Measurements from ENCODE around the gene SLMAP.

Gene SLMAP

DNA sequence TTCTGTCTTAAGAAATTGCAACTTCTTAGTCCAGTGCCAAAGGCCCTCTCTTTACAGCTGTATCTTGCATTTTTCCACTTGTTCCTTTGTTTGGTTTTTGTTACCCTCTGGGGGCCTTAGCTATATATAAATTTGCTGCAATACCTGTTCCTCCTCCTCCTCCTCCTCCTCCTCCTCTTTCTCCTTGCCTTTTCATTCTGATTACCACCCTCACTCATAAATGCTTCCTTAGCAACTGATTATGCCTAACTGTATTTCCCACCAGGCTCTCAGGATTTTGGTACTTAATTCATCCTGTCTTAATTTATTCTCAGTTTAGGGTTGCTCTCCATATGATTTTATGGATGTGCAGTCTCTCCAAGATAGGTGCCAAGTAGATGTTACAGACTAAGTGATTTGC, 65.7 kb downstream of the SLMAP start:
- peaks cover 62% of the 10 kb centered on the region for H3K79me2 ChIP-seq (ENCODE audit: low read length)

DNA sequence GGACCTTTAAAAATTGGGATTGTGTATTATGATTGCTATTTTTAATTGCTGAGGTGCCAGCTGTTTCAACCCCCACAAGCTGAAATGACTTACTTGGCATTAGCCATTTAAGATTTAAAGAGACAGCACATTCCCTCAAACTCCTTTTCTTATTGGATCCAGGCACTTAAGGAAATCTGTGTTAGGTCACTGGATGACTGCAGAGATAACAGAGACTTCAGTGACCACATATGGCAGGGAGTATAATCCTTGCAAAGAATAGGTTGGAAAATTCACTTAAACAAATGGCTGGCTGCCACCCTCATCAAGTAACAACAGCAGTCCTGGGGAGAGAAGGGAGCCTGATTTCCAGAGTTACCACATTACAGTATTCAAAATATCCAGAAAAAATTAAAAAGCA, 66.6 kb downstream of the SLMAP start:
- Histone ChIP-seq H3F3A (ENCODE audit: insufficient read depth, low read length) (no peaks in the 10 kb centered on the region), H3K4me2 (ENCODE audit: low read depth, low read length) (no peak overlapping the region), H3K4me3 (ENCODE audit: low read length) (no peak overlapping the region), H4K20me1 (ENCODE audit: insufficient read depth, low read length) (peaks cover 13% of the 10 kb centered on the region; the same call in 1 of the 2 replicates), H3K27ac (ENCODE audit: low read length) (no peak overlapping the region), H3K79me2 (ENCODE audit: low read length) (peaks cover 55% of the 10 kb centered on the region), H3K27me3 (replicated peaks; ENCODE audit: insufficient read depth, low read length) (no peaks in the 10 kb centered on the region), H3K9me3 (replicated peaks; ENCODE audit: insufficient read depth, low read length) (no peaks in the 10 kb centered on the region), H2AFZ (ENCODE audit: low read length) (no peak overlapping the region), H3K9me2 (replicated peaks; ENCODE audit: insufficient read depth, low read length) (no peaks in the 10 kb centered on the region), H3K4me1 (ENCODE audit: low read length) (no peaks in the 10 kb centered on the region), H3K9ac (ENCODE audit: low read length) (no peak overlapping the region), H3K36me3 (replicated peaks; ENCODE audit: insufficient read depth, low read length) (no peaks in the 10 kb centered on the region)
- TF ChIP-seq, protein P1, sequence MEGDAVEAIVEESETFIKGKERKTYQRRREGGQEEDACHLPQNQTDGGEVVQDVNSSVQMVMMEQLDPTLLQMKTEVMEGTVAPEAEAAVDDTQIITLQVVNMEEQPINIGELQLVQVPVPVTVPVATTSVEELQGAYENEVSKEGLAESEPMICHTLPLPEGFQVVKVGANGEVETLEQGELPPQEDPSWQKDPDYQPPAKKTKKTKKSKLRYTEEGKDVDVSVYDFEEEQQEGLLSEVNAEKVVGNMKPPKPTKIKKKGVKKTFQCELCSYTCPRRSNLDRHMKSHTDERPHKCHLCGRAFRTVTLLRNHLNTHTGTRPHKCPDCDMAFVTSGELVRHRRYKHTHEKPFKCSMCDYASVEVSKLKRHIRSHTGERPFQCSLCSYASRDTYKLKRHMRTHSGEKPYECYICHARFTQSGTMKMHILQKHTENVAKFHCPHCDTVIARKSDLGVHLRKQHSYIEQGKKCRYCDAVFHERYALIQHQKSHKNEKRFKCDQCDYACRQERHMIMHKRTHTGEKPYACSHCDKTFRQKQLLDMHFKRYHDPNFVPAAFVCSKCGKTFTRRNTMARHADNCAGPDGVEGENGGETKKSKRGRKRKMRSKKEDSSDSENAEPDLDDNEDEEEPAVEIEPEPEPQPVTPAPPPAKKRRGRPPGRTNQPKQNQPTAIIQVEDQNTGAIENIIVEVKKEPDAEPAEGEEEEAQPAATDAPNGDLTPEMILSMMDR (IDR thresholded peaks at IDR 0.05; ENCODE audit: low read length), result no peak
- TF ChIP-seq EZH2 (optimal IDR thresholded peaks at IDR 0.05; ENCODE audit: low read depth, low read length), result no peak
- TF ChIP-seq EZH2phosphoT487 (IDR thresholded peaks at IDR 0.05; ENCODE audit: low read length), result no peak
- DNase-seq, result no peak

More for the DNA sequence above, 65.7 kb downstream of the SLMAP start:
- Histone ChIP-seq H3K27ac (ENCODE audit: low read length) (no peak overlapping the region), H4K20me1 (ENCODE audit: insufficient read depth, low read length) (peaks cover 8% of the 10 kb centered on the region; the same call in 1 of the 2 replicates), H3K4me3 (ENCODE audit: low read length) (no peak overlapping the region), H3K4me2 (ENCODE audit: low read depth, low read length) (no peak overlapping the region), H3K27me3 (replicated peaks; ENCODE audit: insufficient read depth, low read length) (no peaks in the 10 kb centered on the region), H3K9me3 (replicated peaks; ENCODE audit: insufficient read depth, low read length) (no peaks in the 10 kb centered on the region), H3K9me2 (replicated peaks; ENCODE audit: insufficient read depth, low read length) (no peaks in the 10 kb centered on the region), H3K36me3 (replicated peaks; ENCODE audit: insufficient read depth, low read length) (no peaks in the 10 kb centered on the region), H3K9ac (ENCODE audit: low read length) (no peak overlapping the region), H3F3A (ENCODE audit: insufficient read depth, low read length) (no peaks in the 10 kb centered on the region), H2AFZ (ENCODE audit: low read length) (no peak overlapping the region), H3K4me1 (ENCODE audit: low read length) (no peaks in the 10 kb centered on the region)
- TF ChIP-seq, protein P1 (IDR thresholded peaks at IDR 0.05; ENCODE audit: low read length), result no peak
- no peak for TF ChIP-seq EZH2 (optimal IDR thresholded peaks at IDR 0.05; ENCODE audit: low read depth, low read length)
- TF ChIP-seq EZH2phosphoT487 (IDR thresholded peaks at IDR 0.05; ENCODE audit: low read length), result no peak
- DNase-seq, result no peak

DNA sequence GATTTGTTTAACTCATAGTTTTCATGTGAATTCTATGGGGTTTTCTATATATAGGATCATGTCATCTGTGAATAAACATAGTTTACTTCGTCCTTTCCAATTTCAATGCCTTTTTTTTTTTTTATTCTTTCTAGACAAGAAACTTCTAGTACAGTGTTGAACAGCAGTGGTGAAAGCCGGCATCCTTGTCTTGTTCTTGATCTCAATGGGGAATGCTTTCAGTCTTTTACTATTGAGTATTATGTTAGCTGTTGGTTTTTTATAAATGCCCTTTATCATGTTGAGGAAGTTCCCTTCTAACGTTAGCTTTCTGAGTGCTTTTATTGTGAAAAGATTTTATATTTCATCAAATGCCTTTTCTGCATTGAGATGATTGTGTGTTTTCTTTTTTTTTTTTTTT, 69.0 kb downstream of the SLMAP start:
- no peaks in the 10 kb centered on the region for H3F3A ChIP-seq (ENCODE audit: insufficient read depth, low read length)
- H3K4me1 ChIP-seq (ENCODE audit: low read length), result no peaks in the 10 kb centered on the region
- TF ChIP-seq EZH2 (optimal IDR thresholded peaks at IDR 0.05; ENCODE audit: low read depth, low read length), result no peak
- no peak for TF ChIP-seq EZH2phosphoT487 (IDR thresholded peaks at IDR 0.05; ENCODE audit: low read length)
- TF ChIP-seq, protein P1 (IDR thresholded peaks at IDR 0.05; ENCODE audit: low read length), result no peak
- H3K9me3 ChIP-seq (replicated peaks; ENCODE audit: insufficient read depth, low read length), result no peaks in the 10 kb centered on the region
- no peak for DNase-seq
- no peak overlapping the region for H3K27ac ChIP-seq (ENCODE audit: low read length)
- no peak overlapping the region for H3K4me3 ChIP-seq (ENCODE audit: low read length)
- peaks cover 50% of the 10 kb centered on the region for H3K79me2 ChIP-seq (ENCODE audit: low read length)
- peaks cover 5% of the 10 kb centered on the region; the same call in 1 of the 2 replicates for H4K20me1 ChIP-seq (ENCODE audit: insufficient read depth, low read length)
- no peaks in the 10 kb centered on the region for H3K36me3 ChIP-seq (replicated peaks; ENCODE audit: insufficient read depth, low read length)
- no peaks in the 10 kb centered on the region for H3K27me3 ChIP-seq (replicated peaks; ENCODE audit: insufficient read depth, low read length)
- no peak overlapping the region for H3K9ac ChIP-seq (ENCODE audit: low read length)
- no peak overlapping the region for H3K4me2 ChIP-seq (ENCODE audit: low read depth, low read length)
- no peaks in the 10 kb centered on the region for H3K9me2 ChIP-seq (replicated peaks; ENCODE audit: insufficient read depth, low read length)
- no peak overlapping the region for H2AFZ ChIP-seq (ENCODE audit: low read length)

Data from MM.1S (cell line).